Nucleus accumbens (tissue), 56 donors: ENCODE results near the gene C6orf136.
"Not testable (repeated sequence)": the region's sequence is repeated elsewhere in the genome, so short reads cannot be mapped to it uniquely, and the experiment has no call there.

Experiments
- DNase-seq, 56 donors: peaks; one replicate each; lab custom pipeline; 2025; lab: John Stamatoyannopoulos, UW

Gene C6orf136

DNA sequence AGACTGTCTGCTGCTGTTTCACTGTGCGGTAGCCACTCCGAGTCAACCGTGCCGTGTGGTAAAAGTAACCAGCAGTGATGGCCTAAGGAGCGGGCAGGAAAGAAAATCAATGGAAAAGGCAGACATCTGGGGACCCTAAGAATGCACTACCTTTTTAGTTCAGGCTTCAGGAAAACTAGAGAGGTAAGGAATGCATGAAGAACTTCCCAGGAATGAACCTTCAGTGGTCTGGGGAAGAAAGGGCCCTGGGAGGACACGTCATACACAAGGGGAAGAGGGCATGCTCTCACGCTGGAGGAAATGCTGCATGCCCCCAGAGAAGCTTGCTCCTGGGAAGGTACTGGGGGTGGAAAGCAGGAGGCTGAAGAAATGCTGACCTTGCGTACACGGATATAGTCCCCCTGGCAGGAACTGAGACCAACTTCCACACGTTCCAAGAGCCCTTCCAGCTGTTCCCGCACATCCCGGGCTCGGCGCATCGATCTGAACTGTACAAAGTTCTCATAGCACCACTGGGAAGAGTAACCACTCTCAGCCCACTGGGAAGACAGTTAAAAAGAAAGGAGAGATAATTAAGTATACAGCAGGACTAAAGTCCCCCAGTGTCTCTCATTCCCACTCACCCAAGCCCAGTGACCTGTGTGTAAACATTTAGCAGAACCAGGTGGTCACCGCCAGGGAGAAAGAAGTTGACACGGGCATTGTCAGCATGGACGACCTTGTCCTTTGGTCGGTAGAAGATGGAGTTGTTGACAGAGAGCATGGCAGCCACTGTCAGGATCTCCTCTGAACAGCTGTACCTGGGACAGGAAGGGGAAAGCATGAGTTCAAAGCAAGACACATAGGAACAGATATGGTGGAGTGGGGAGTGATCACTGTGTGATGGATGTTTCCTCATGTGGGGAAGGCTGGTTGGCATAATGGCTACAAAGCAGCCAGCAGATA is 8.1 kb downstream of the C6orf136 start:
- no peak for DNase-seq

GRCh38 chr6:30655743-30656094 is 8.8 kb downstream of the C6orf136 start:
- no peak for DNase-seq

DNA sequence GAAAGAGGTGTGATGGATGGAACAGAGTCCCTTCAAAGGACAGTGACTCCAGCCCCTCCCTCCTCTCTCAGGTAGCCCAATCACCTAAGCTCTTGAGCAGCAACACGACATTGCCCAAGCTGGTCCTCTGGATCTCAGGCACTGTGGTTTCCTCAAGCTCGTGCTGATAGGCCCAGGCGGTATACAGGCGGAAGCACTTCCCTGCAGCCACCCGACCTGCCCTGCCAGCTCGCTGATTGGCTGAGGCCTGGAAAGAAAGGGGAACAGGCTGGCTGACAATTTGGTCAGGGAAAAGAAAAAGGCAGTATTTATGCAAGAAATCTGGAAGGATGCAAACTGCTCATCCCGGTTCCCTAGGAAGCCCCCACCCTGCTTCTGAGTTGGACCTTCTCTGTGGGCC is 9.6 kb downstream of the C6orf136 start:
- DNase-seq = peak in 4 of 56 donors; percentile 4 to 14 (median 8)

DNA sequence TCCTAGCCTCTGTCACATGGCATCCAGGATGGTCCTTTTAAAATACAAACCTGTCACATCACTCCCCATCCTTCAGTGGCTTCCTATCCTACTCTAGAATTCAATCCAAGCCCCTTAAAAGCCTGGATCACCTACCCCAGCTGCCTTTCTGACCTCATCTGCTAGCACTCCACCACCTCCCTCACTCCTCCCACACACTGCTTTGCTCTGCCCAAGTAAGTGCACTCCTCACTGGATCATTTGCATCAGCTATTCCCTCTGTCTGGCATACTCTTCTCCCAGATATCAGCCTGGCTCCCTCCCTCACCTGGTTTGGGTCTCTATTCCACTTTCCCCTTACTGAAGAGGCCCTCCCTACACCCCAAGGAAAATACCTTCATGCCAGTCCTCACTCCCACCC is 10.5 kb downstream of the C6orf136 start:
- peak in 9 of 56 donors; percentile 4 to 33 (median 5) for DNase-seq

GRCh38 chr6:30657922-30658321 is 11.0 kb downstream of the C6orf136 start:
- DNase-seq = not testable (repeated sequence)

GRCh38 chr6:30664994-30665767 is 18.2 kb downstream of the C6orf136 start:
- DNase-seq = no peak

DNA sequence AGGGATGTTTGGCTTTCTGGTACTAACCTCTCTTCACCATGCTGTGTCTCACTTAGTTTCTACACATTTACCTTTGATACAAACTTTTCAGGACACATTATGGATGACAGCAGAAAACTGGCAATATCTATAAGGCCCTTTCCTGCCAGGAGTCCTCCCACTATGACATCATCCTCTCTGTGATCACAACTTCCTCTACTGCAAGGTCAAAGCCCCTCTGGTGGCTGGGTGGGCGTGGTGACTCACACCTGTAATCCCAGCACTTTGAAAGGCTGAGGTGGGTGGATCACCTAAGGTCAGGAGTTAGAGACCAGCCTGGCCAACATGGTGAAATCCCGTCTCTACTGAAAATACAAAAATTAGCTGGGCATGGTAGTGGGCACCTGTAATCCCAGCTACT is 19.4 kb downstream of the C6orf136 start:
- DNase-seq = not testable (repeated sequence)

DNA sequence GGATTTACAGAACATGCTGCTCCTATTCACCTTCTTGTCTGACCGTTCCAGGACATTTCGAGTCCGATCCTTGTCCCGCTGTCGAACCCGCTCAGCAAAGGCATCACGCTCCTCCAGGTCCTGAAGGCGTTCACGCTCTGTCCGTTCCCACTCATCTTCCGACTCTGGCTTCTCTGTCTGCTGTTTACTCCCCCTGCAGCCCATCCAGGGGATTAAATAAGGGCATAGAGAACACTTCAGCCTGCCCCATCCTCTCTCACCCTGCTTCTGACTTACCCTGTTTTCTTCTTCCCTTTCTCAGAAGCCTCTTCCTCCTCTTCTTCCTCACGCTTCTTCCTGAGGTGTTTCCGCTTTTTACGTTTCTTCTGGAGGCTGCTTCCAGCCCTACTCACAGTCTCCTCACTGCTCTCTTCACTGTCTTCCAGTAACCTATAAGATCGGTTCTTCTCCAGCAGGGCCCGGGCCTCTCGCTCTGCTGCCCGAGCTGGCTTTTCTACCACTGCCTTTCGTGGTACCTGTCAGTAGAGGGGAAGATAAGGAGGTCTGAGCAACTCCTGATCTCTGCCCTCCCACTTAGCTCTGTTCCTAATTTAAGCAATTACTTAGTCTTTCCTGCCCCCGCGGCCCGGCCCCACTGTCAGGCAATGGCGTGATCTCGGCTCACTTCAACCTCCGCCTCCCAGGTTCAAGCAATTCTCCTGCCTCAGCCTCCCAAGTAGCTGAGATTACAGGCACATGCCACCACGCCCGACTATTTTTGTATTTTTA is 24.0 kb downstream of the C6orf136 start:
- no peak for DNase-seq

- DNase-seq = peak in 55 of 56 donors; percentile 38 to 93 (median 79)
Observed at GRCh38 chr6:30672445-30673253, 25.7 kb downstream of the C6orf136 start, which contains the start of gene DHX16. Gene DHX16 (minus strand): TSS chr6:30673006. CDS start chr6:30672841, 165 bp downstream.

GRCh38 chr6:30676660-30677285 is 29.8 kb downstream of the C6orf136 start:
- no peak for DNase-seq

GRCh38 chr6:30678964-30679726 is 32.2 kb downstream of the C6orf136 start:
- peak in 53 of 56 donors; percentile 19 to 91 (median 70) for DNase-seq

GRCh38 chr6:30679765-30680535 is 33.0 kb downstream of the C6orf136 start:
- DNase-seq = no peak

DNA sequence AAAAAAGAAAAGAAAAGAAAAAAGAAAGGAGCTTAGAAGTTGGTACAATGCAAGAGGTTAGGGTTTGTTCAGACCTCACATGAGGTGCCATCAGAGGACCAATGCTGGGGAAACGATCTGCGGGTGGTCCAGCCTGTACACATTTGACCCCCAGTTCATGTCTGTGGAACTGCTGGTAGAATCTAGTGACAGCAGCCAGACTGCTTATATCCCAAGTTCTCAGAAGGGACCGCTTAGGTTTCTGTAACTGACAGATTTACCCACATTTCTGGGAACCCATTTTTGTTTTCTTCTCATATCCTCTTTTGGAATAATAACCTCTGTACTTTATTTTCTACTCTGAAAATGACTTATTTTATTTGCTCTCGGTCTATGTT is 34.8 kb downstream of the C6orf136 start:
- DNase-seq = no peak

DNA sequence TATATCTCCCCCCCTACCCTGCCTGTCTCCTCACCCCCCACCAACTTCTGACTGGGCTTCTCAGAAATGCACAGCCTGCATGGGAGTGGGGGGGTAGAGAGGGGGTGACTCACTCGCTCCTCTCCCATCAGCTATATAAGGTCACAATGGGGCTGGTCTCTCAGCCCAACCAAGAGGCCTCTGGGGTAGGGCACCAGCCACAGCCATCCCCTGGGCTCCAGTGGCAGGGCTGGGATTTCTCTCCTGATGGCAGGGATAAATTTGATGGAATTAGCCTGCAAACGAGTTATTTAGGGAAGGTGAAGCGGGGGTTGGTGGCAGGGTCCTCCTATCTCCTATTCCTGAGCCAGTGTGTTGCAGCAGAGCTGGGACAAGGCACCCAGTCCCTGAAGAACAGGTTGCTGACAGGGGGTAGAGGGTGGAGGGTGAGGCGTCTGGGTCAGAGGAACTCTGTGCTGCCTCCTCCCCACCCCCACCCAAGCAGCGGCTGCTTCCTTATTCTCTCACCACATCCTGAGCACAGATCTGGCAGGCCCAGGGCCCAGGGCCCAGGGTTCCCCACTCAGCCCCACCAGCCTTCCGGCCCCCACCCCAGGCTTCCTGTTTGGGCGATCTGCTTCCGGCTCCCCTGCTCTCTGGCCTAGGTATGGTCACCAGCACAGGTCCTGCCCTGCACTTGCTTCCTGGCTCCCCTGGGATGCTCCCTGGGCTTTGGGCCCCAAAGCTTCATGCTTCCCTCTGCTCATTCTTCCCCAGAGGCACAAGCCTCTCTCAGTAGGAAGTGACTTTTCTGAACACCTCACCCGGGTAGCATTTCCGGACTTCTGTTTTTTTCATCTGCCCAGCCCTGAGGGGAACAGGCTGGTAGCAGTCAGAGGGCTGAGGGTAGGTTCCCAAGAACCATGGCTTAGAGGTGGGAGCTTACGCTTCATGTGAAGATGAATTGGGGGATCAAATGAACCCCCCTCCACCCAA is 35.5 kb downstream of the C6orf136 start:
- peak in 31 of 56 donors; percentile 9 to 66 (median 28) for DNase-seq

GRCh38 chr6:30683183-30683979 is 36.4 kb downstream of the C6orf136 start:
- peak in 3 of 56 donors; percentile 8 to 29 (median 28) for DNase-seq

DNA sequence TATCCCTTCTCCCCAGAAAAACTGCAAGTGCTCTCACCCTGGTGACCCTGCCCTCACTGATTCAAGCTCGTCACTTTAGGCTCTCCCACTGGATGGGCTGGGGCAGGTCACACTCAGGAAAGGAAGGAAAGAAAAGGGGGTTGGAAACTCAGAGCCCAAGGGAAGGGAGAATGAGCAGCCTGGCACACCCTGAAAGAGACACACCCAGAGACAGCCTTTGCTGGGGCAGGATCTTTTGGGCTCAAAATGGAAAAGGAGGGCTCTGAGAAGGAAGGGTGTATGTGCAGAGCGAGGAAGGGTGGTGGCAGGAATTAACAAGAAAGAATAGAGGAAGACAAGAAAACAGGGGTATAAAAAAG is 37.0 kb downstream of the C6orf136 start:
- DNase-seq = no peak
